Endodermal cell (in vitro differentiated cells): ENCODE results near the gene TFAP2D. TPM values are rescaled to one million over a fixed set of nuclear protein-coding genes. Genes with fewer than 3 reads are reported as not detected.

Source experiments
- DNase-seq: peaks from one replicate; pipeline ENCODE4 v3.0.0-alpha.2; 2017
- H3K27ac ChIP-seq: 2 replicates; pipeline ENCODE4 v1.5.1; 2013; ENCODE audit warnings: mild to moderate bottlenecking, low read depth, low read length, moderate library complexity
- H3K27me3 ChIP-seq: 2 replicates; pipeline ENCODE4 v1.6.1; 2013; ENCODE audit warnings: mild to moderate bottlenecking, low read length, moderate library complexity; ENCODE audit not compliant: insufficient read depth, control insufficient read depth, poor library complexity, severe bottlenecking
- H3K36me3 ChIP-seq: 2 replicates; pipeline ENCODE4 v1.7.0; 2013; ENCODE audit warnings: mild to moderate bottlenecking, low read length, moderate library complexity; ENCODE audit not compliant: control insufficient read depth, insufficient read depth
- H3K4me1 ChIP-seq: one replicate; pipeline ENCODE4 v1.7.0; 2013; ENCODE audit warnings: low read length; ENCODE audit not compliant: control insufficient read depth, insufficient read depth
- H3K4me3 ChIP-seq: 2 replicates; pipeline ENCODE4 v1.5.1; 2013; ENCODE audit warnings: mild to moderate bottlenecking, low read length, moderate library complexity
- H3K9ac ChIP-seq: 2 replicates; pipeline ENCODE4 v1.6.1; 2013; ENCODE audit warnings: mild to moderate bottlenecking, low read length, moderate library complexity; ENCODE audit not compliant: poor library complexity, severe bottlenecking; ENCODE audit errors: extremely low read depth
- H3K9me3 ChIP-seq: 2 replicates; pipeline ENCODE4 v1.6.1; 2013; ENCODE audit warnings: mild to moderate bottlenecking, low read length, moderate library complexity; ENCODE audit not compliant: control insufficient read depth
- H3K27ac Mint-ChIP-seq: 2 replicates; pipeline ENCODE4 v1.8.0; 2020; ENCODE audit warnings: mixed read lengths
- H3K27me3 Mint-ChIP-seq: 2 replicates; pipeline ENCODE4 v1.8.0; 2021; ENCODE audit warnings: mild to moderate bottlenecking, mixed read lengths; ENCODE audit not compliant: insufficient read depth
- H3K36me3 Mint-ChIP-seq: 2 replicates; pipeline ENCODE4 v1.8.0; 2020; ENCODE audit warnings: low read depth, mixed read lengths
- H3K4me1 Mint-ChIP-seq: 2 replicates; pipeline ENCODE4 v1.8.0; 2020; ENCODE audit warnings: mixed read lengths
- H3K4me3 Mint-ChIP-seq: 2 replicates; pipeline ENCODE4 v1.8.0; 2020; ENCODE audit warnings: mild to moderate bottlenecking, moderate library complexity, mixed read lengths
- H3K9me3 Mint-ChIP-seq: 2 replicates; pipeline ENCODE4 v1.8.0; 2020; ENCODE audit warnings: mild to moderate bottlenecking, mixed read lengths
- WGBS, 2 experiments: methylation state at CpG; one replicate each; pipeline versions ENCODE4 v1.1.5 to v1.1.7; 2013; ENCODE audit warnings: missing lambda C conversion rate in 2 of 2, mixed read lengths in 1 of 2; ENCODE audit not compliant: insufficient coverage in 1 of 2, insufficient read length in 1 of 2; 5-methylcytosine and 5-hydroxymethylcytosine counted together
- total RNA-seq, 2 donors: library from RNA; stranded (reverse); fragmentation: NEBNext Ultra II Directional in 1 of 2; extraction: Animal tissue kit (Norgen Biotek cat#: 25700) in 1 of 2; gene quantifications; 2 replicates in 1 of 2; 3 replicates in 1 of 2; pipeline ENCODE4 v1.2.1, GENCODE V29; 2021
- TF ChIP-seq, protein P1 (sequence below): fragments of 200-600 bp; sonication (generic); conservative IDR thresholded peaks from 2 replicates; pipeline ENCODE4 v1.5.0; 2021; ENCODE audit warnings: antibody characterized with exemption, mild to moderate bottlenecking

TFAP2D gene
- total RNA-seq, 2 donors from 2014 or later, result not detected

DNA sequence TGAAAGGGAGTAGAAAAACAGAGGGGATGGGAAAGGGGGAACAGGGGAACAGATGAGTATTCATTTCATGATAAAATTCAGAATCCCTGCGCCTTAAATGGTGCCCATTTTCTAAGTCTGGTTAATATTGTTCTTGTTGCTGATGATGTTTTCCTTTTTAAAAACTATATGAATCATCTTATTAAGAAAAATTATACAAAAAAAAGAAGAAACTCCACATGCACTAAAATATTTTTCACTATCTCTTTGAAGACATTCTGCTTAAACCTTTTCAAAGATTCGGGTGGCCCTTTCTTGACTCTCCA is 104.3 kb downstream of the TFAP2D start:
- Mint-ChIP-seq H3K9me3 (peaks cover 1% of the 10 kb centered on the region), H3K4me1 (peaks cover 22% of the 10 kb centered on the region), H3K27me3 (peaks cover 95% of the 10 kb centered on the region), H3K27ac (no peak overlapping the region), H3K36me3 (no peaks in the 10 kb centered on the region), H3K4me3 (no peak overlapping the region)
- Histone ChIP-seq H3K9me3 (no peaks in the 10 kb centered on the region), H3K4me3 (no peak overlapping the region), H3K36me3 (no peaks in the 10 kb centered on the region), H3K27me3 (peaks cover 100% of the 10 kb centered on the region), H3K4me1 (no peaks in the 10 kb centered on the region), H3K27ac (no peak overlapping the region), H3K9ac (no peak overlapping the region)
- 24 to 37% methylated on average over 2 of the region's 2 CpGs for WGBS, 2 experiments
- no peak for DNase-seq
- TF ChIP-seq, protein P1, sequence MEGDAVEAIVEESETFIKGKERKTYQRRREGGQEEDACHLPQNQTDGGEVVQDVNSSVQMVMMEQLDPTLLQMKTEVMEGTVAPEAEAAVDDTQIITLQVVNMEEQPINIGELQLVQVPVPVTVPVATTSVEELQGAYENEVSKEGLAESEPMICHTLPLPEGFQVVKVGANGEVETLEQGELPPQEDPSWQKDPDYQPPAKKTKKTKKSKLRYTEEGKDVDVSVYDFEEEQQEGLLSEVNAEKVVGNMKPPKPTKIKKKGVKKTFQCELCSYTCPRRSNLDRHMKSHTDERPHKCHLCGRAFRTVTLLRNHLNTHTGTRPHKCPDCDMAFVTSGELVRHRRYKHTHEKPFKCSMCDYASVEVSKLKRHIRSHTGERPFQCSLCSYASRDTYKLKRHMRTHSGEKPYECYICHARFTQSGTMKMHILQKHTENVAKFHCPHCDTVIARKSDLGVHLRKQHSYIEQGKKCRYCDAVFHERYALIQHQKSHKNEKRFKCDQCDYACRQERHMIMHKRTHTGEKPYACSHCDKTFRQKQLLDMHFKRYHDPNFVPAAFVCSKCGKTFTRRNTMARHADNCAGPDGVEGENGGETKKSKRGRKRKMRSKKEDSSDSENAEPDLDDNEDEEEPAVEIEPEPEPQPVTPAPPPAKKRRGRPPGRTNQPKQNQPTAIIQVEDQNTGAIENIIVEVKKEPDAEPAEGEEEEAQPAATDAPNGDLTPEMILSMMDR, result no peak

DNA sequence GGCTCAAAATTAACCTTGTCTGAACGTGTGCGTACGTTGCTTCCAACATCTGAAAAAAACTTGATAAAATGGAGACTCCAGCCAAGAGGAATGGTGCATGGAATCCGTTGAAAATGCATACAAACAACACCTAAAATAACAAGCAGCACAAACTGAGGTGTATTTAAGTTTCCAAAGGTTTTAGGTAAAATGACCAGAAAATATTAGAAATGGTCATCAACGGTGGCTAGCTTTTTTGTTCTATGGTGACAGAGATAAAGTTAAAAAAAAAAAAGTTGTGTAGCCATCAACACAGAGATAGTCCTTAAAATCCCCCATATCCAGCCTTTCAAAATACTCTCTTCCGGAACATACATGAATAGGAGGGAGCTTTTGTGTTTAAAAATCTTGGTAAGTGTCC is 104.7 kb downstream of the TFAP2D start:
- H3K4me1 ChIP-seq, result no peaks in the 10 kb centered on the region
- Mint-ChIP-seq H3K27ac (no peak overlapping the region), H3K36me3 (no peaks in the 10 kb centered on the region), H3K27me3 (peaks cover 97% of the 10 kb centered on the region), H3K4me1 (peaks cover 24% of the 10 kb centered on the region), H3K4me3 (no peak overlapping the region), H3K9me3 (peaks cover 1% of the 10 kb centered on the region)
- no peak for DNase-seq
- no peak overlapping the region for H3K9ac ChIP-seq
- 1% methylated on average over 6 of the region's 6 CpGs; no CpG with 5 or more reads in 1 of the 2 experiments for WGBS, 2 experiments
- peaks cover 100% of the 10 kb centered on the region for H3K27me3 ChIP-seq
- TF ChIP-seq, protein P1, result no peak
- no peaks in the 10 kb centered on the region for H3K9me3 ChIP-seq
- H3K27ac ChIP-seq, result no peak overlapping the region
- H3K36me3 ChIP-seq, result no peaks in the 10 kb centered on the region
- H3K4me3 ChIP-seq, result no peak overlapping the region

DNA sequence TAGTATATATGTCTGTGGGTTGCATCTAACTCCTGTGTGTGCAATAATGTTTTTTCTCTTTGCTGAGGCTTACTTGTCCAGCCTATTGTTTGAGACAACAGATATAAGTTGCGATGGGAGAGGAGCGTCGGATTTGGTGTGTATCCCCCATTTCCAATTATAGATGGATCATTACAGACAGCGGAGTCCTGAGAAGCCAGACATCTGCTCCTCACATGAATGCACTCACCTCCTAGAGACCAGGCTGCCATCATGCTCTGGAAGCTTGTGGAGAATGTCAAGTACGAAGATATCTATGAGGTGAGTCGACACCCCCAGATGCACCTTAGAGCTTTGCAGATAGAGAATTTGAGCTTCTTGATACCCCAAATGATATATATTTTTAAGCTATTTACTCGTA is 105.3 kb downstream of the TFAP2D start, which contains the start of gene TFAP2B:
Gene TFAP2B (plus strand): TSS at position 199 of the 400 bp plus-strand sequence. CDS start 21 bp downstream, at position 220.
- no peak within 1 kb of the TSS for H3K27ac ChIP-seq
- 8 to 11% methylated on average over 2 to 7 of the region's 7 CpGs for WGBS, 2 experiments
- peaks cover 100% of the 10 kb centered on the region for H3K27me3 ChIP-seq
- H3K36me3 ChIP-seq, result no peaks in the 10 kb centered on the region
- no peak within 1 kb of the TSS for H3K27ac Mint-ChIP-seq
- H3K36me3 Mint-ChIP-seq, result no peaks in the 10 kb centered on the region
- no peak for DNase-seq
- H3K9me3 ChIP-seq, result no peaks in the 10 kb centered on the region
- peaks cover 28% of the 10 kb centered on the region for H3K4me1 Mint-ChIP-seq
- H3K27me3 Mint-ChIP-seq, result peaks cover 97% of the 10 kb centered on the region
- H3K4me3 ChIP-seq, result no peak within 1 kb of the TSS
- peak within 1 kb of the TSS; percentile 42 for H3K4me3 Mint-ChIP-seq
- H3K9me3 Mint-ChIP-seq, result peaks cover 1% of the 10 kb centered on the region
- H3K4me1 ChIP-seq, result no peaks in the 10 kb centered on the region
- H3K9ac ChIP-seq, result no peak within 1 kb of the TSS
- TF ChIP-seq, protein P1, result no peak
